ENCODE measurements around the gene PPP2R2C. TPM values are rescaled to one million over a fixed set of nuclear protein-coding genes. Genes with fewer than 3 reads are reported as not detected.

The PPP2R2C gene
- total RNA-seq, 1 donor from 2014 or later, result 2.2 TPM

- Histone ChIP-seq H3K27ac (no peak overlapping the region), H3K9me3 (no peaks in the 10 kb centered on the region), H3K36me3 (no peaks in the 10 kb centered on the region), H3K4me3 (no peak overlapping the region), H3K27me3 (no peaks in the 10 kb centered on the region), H3K4me1 (no peaks in the 10 kb centered on the region)
- no peak for TF ChIP-seq CTCF (IDR thresholded peaks at IDR 0.05)
- intact Hi-C loops (cut with DNase I), result no loop called here
- DNase-seq (ENCODE audit: low spot score in 2 of 2), result no peak
Measured at GRCh38 chr4:6351246-6352000, 121.0 kb downstream of the PPP2R2C start.

- no peak overlapping the region for H3K27ac ChIP-seq
Measured at GRCh38 chr4:6350646-6351045, 121.8 kb downstream of the PPP2R2C start.

GRCh38 chr4:6349896-6350603, 122.4 kb downstream of the PPP2R2C start:
- Histone ChIP-seq H3K27ac (no peak overlapping the region), H3K36me3 (no peaks in the 10 kb centered on the region), H3K27me3 (no peaks in the 10 kb centered on the region), H3K4me3 (no peak overlapping the region), H3K9me3 (no peaks in the 10 kb centered on the region), H3K4me1 (no peaks in the 10 kb centered on the region)
- intact Hi-C loops (cut with DNase I), result no loop called here
- TF ChIP-seq CTCF (IDR thresholded peaks at IDR 0.05), result no peak
- no peak for DNase-seq (ENCODE audit: low spot score in 2 of 2)

More at GRCh38 chr4:6350646-6351045, 121.8 kb downstream of the PPP2R2C start:
- intact Hi-C loops (cut with DNase I), result no loop called here
- DNase-seq (ENCODE audit: low spot score in 2 of 2), result no peak
- H3K9me3 ChIP-seq, result no peaks in the 10 kb centered on the region
- no peak for TF ChIP-seq CTCF (IDR thresholded peaks at IDR 0.05)
- no peaks in the 10 kb centered on the region for H3K4me1 ChIP-seq
- H3K27me3 ChIP-seq, result no peaks in the 10 kb centered on the region
- H3K36me3 ChIP-seq, result no peaks in the 10 kb centered on the region
- H3K4me3 ChIP-seq, result no peak overlapping the region

GRCh38 chr4:6348408-6348807, 124.0 kb downstream of the PPP2R2C start:
- Histone ChIP-seq H3K9me3 (no peaks in the 10 kb centered on the region), H3K4me1 (no peaks in the 10 kb centered on the region), H3K4me3 (no peak overlapping the region), H3K36me3 (no peaks in the 10 kb centered on the region), H3K27ac (no peak overlapping the region), H3K27me3 (no peaks in the 10 kb centered on the region)
- intact Hi-C loops (cut with DNase I), result no loop called here
- no peak for TF ChIP-seq CTCF (IDR thresholded peaks at IDR 0.05)
- DNase-seq (ENCODE audit: low spot score in 2 of 2), result no peak

- Histone ChIP-seq H3K27ac (no peak overlapping the region), H3K9me3 (no peaks in the 10 kb centered on the region), H3K4me3 (no peak overlapping the region), H3K4me1 (no peaks in the 10 kb centered on the region), H3K27me3 (no peaks in the 10 kb centered on the region), H3K36me3 (no peaks in the 10 kb centered on the region)
- DNase-seq (ENCODE audit: low spot score in 2 of 2), result no peak
- intact Hi-C loops (cut with DNase I), result no loop called here
- no peak for TF ChIP-seq CTCF (IDR thresholded peaks at IDR 0.05)
Measured at GRCh38 chr4:6347511-6348045, 124.8 kb downstream of the PPP2R2C start.

Data from ascending aorta (tissue), 2 donors.